ENCODE measurements around the gene GRB10. TPM values are rescaled to one million over a fixed set of nuclear protein-coding genes. Genes with fewer than 3 reads are reported as not detected.
A peak's percentile ranks its signal among the peaks of the same experiment; 100 is the strongest.

Gene GRB10
- total RNA-seq, 3 donors from 2014 or later = 56.8 to 71.1 (median 61.2) TPM

- DNase-seq (ENCODE audit: low spot score in 2 of 2) = no peak
Measured at GRCh38 chr7:50652400-50653125, 130.1 kb downstream of the GRB10 start.

GRCh38 chr7:50651271-50651989 is 131.3 kb downstream of the GRB10 start:
- Histone ChIP-seq H3K4me3 (no peak overlapping the region), H3K27me3 (no peaks in the 10 kb centered on the region), H3K4me1 (no peaks in the 10 kb centered on the region), H3K27ac (no peak overlapping the region), H3K9me3 (no peaks in the 10 kb centered on the region), H3K36me3 (no peaks in the 10 kb centered on the region)
- no peak for DNase-seq (ENCODE audit: low spot score in 2 of 2)
- no peak for TF ChIP-seq CTCF (IDR thresholded peaks at IDR 0.05)
- intact Hi-C loops (cut with DNase I; ENCODE audit: low total_unique reads) = no loop called here

More at GRCh38 chr7:50652400-50653125, 130.1 kb downstream of the GRB10 start:
- Histone ChIP-seq H3K36me3 (no peaks in the 10 kb centered on the region), H3K4me1 (no peaks in the 10 kb centered on the region), H3K4me3 (no peak overlapping the region), H3K9me3 (no peaks in the 10 kb centered on the region), H3K27ac (peak overlapping the region; percentile 45 to 84), H3K27me3 (no peaks in the 10 kb centered on the region)
- TF ChIP-seq POLR2AphosphoS5 (IDR thresholded peaks at IDR 0.05) (no peak), POLR2A (IDR thresholded peaks at IDR 0.05) (no peak), CTCF (IDR thresholded peaks at IDR 0.05) (no peak)
- intact Hi-C loops (cut with DNase I; ENCODE audit: low total_unique reads) = no loop called here

GRCh38 chr7:50650057-50650664 is 132.5 kb downstream of the GRB10 start:
- TF ChIP-seq POLR2A (IDR thresholded peaks at IDR 0.05) (no peak), CTCF (IDR thresholded peaks at IDR 0.05) (no peak), POLR2AphosphoS5 (IDR thresholded peaks at IDR 0.05) (no peak)
- no peak overlapping the region for H3K27ac ChIP-seq
- no peak overlapping the region for H3K4me3 ChIP-seq
- no peaks in the 10 kb centered on the region for H3K27me3 ChIP-seq
- DNase-seq (ENCODE audit: low spot score in 2 of 2) = no peak
- H3K4me1 ChIP-seq = no peaks in the 10 kb centered on the region
- intact Hi-C loops (cut with DNase I; ENCODE audit: low total_unique reads) = no loop called here
- H3K36me3 ChIP-seq = no peaks in the 10 kb centered on the region
- no peaks in the 10 kb centered on the region for H3K9me3 ChIP-seq

- Histone ChIP-seq H3K4me3 (no peak overlapping the region), H3K4me1 (no peaks in the 10 kb centered on the region), H3K9me3 (no peaks in the 10 kb centered on the region), H3K27ac (no peak overlapping the region), H3K36me3 (no peaks in the 10 kb centered on the region), H3K27me3 (no peaks in the 10 kb centered on the region)
- no peak for DNase-seq (ENCODE audit: low spot score in 2 of 2)
- intact Hi-C loops (cut with DNase I; ENCODE audit: low total_unique reads) = no loop called here
- TF ChIP-seq CTCF (IDR thresholded peaks at IDR 0.05) = no peak
- TF ChIP-seq POLR2AphosphoS5 (IDR thresholded peaks at IDR 0.05) = no peak
- TF ChIP-seq POLR2A (IDR thresholded peaks at IDR 0.05) = no peak
Measured at GRCh38 chr7:50649259-50649885, 133.3 kb downstream of the GRB10 start.

All from breast epithelium (tissue), 4 donors.